ENCODE measurements around the gene PIK3C2A.

Gene PIK3C2A

DNA sequence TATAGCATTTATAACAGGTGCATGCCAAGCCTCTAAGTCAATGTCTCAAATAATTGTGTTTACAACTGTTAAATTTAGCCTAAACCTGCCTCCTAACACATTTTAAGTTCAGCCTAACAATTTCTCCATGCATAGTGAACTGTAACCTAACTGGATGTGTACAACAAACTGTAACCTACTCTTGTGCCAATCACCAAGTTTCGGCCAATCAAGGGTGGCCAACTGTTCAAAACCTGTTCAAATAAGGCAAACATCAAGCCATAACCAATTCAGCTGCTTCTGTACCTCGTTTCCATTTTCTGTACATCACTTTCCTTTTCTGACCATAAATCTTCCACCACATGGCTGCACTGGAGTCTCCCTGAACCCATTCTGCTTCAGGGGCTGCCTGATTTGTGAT is 45.4 kb downstream of the PIK3C2A start:
- TF ChIP-seq CTCF (conservative IDR thresholded peaks at IDR 0.05; ENCODE audit: control insufficient read depth, insufficient read depth, low read depth, low read length) = no peak
- no peak overlapping the region for H3K4me3 ChIP-seq (ENCODE audit: control insufficient read depth, low read depth, low read length)
- no peak for DNase-seq (ENCODE audit: low read depth)

- no peak for TF ChIP-seq CTCF (conservative IDR thresholded peaks at IDR 0.05; ENCODE audit: control insufficient read depth, insufficient read depth, low read depth, low read length)
- DNase-seq (ENCODE audit: low read depth) = no peak
- no peak overlapping the region for H3K4me3 ChIP-seq (ENCODE audit: control insufficient read depth, low read depth, low read length)
These were observed 46.3 kb downstream of the PIK3C2A start for GRCh38 chr11:17161515-17161914.

DNA sequence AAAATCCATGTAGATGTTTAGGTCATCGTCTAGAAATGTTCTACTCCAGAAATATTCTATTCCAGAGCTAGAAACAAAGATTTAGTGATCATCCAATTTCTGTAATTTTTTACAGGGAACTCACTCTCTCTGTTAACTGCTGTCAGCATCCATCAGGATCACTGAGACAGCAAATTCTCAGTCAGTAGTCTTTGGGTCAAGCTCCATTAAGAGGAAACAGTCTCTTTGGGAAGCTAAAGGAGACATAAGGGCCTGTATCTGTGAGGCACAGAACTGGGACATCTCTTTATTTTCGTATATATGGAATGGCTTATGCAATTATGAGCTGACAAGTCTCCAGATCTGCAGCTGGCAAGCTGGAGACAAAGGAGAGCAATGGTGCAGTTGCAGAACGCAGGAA is 48.3 kb downstream of the PIK3C2A start:
- DNase-seq (ENCODE audit: low read depth) = no peak
- TF ChIP-seq CTCF (conservative IDR thresholded peaks at IDR 0.05; ENCODE audit: control insufficient read depth, insufficient read depth, low read depth, low read length) = no peak
- no peak overlapping the region for H3K4me3 ChIP-seq (ENCODE audit: control insufficient read depth, low read depth, low read length)

Data from fibroblast of mammary gland (primary cell).